Measurements from ENCODE around the gene SLC35G4. TPM values are rescaled to one million over a fixed set of nuclear protein-coding genes. Genes with fewer than 3 reads are reported as not detected.

Gene SLC35G4
- polyA plus RNA-seq, 1 donor (not counting 4 experiments of a cell fraction or from before 2014, with no cell fraction given) = not detected

- Histone ChIP-seq H4K20me1 (ENCODE audit: control insufficient read depth, extremely low read depth, insufficient read depth, low read length) (no peaks in the 10 kb centered on the region), H3K4me1 (ENCODE audit: control insufficient read depth, extremely low read depth, insufficient read depth, low read length) (peaks cover 30% of the 10 kb centered on the region), H3K9ac (ENCODE audit: control insufficient read depth, extremely low read depth, insufficient read depth, low read length) (no peak overlapping the region), H3K9me3 (ENCODE audit: control insufficient read depth, low read depth, low read length) (no peaks in the 10 kb centered on the region), H3K4me3 (ENCODE audit: control insufficient read depth in 2 of 3, extremely low read depth in 1 of 3, insufficient read depth in 2 of 3, low read depth in 1 of 3, low read length in 3 of 3) (peak overlapping the region in 1 of 3 experiments; percentile 11), H3K79me2 (ENCODE audit: control insufficient read depth, insufficient read depth, low read length) (no peaks in the 10 kb centered on the region), H3K27me3 (ENCODE audit: control insufficient read depth, extremely low read depth, insufficient read depth, low read length) (no peaks in the 10 kb centered on the region), H3K27ac (ENCODE audit: control insufficient read depth, insufficient read depth, low read length) (no peak overlapping the region), H3K4me2 (ENCODE audit: control insufficient read depth, extremely low read depth, insufficient read depth, low read depth, low read length) (peak overlapping the region; percentile 68), H3K36me3 (ENCODE audit: control insufficient read depth in 2 of 2, extremely low read depth in 1 of 2, insufficient read depth in 2 of 2, low read length in 2 of 2) (no peaks in the 10 kb centered on the region), H2AFZ (ENCODE audit: control insufficient read depth, low read length) (peak overlapping the region; percentile 8), H3K9me1 (ENCODE audit: control insufficient read depth, extremely low read depth, insufficient read depth, low read length) (no peaks in the 10 kb centered on the region)
- dilution Hi-C loops (cut with MboI; ENCODE audit: extremely low pct_ligation_motif_present, low sequenced_read_pairs) = no loop called here
- no peak for TF ChIP-seq EZH2 (IDR thresholded peaks at IDR 0.05; ENCODE audit: low read length)
- TF ChIP-seq, protein P1, sequence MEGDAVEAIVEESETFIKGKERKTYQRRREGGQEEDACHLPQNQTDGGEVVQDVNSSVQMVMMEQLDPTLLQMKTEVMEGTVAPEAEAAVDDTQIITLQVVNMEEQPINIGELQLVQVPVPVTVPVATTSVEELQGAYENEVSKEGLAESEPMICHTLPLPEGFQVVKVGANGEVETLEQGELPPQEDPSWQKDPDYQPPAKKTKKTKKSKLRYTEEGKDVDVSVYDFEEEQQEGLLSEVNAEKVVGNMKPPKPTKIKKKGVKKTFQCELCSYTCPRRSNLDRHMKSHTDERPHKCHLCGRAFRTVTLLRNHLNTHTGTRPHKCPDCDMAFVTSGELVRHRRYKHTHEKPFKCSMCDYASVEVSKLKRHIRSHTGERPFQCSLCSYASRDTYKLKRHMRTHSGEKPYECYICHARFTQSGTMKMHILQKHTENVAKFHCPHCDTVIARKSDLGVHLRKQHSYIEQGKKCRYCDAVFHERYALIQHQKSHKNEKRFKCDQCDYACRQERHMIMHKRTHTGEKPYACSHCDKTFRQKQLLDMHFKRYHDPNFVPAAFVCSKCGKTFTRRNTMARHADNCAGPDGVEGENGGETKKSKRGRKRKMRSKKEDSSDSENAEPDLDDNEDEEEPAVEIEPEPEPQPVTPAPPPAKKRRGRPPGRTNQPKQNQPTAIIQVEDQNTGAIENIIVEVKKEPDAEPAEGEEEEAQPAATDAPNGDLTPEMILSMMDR (optimal IDR thresholded peaks at IDR 0.05 in 1 of 3, IDR thresholded peaks at IDR 0.05 in 1 of 3, conservative IDR thresholded peaks at IDR 0.05 in 1 of 3; ENCODE audit: extremely low read depth in 1 of 3, insufficient read depth in 2 of 3, low read length in 3 of 3) = no peak
- FAIRE-seq (no peak), DNase-seq (ENCODE audit: low read depth, low spot score) (no peak)
Observed at GRCh38 chr18:11655606-11655932, 46.2 kb downstream of the SLC35G4 start.

DNA sequence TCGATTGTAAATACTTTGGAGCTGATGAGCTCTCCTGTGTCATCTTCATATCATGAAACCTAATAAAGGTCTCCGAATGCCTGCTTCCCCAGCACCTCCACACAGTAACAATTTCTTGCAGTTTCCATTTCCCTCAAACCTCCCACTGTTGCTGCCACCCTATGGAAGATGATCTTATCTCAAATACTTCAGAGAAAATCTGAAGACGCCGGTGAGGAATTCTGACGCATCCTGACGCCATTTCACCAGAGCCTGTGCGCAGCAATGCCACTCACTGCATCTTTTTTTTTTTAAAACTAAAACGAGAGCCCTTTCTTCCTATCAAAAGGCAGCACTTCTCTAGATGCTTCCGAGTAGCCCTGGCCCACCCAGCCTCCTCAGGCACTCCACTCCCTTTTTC is 47.8 kb downstream of the SLC35G4 start:
- H3K27me3 ChIP-seq (ENCODE audit: control insufficient read depth, extremely low read depth, insufficient read depth, low read length) = no peaks in the 10 kb centered on the region
- H3K4me3 ChIP-seq (ENCODE audit: control insufficient read depth in 2 of 3, extremely low read depth in 1 of 3, insufficient read depth in 2 of 3, low read depth in 1 of 3, low read length in 3 of 3) = no peak overlapping the region
- H4K20me1 ChIP-seq (ENCODE audit: control insufficient read depth, extremely low read depth, insufficient read depth, low read length) = no peaks in the 10 kb centered on the region
- H3K9me1 ChIP-seq (ENCODE audit: control insufficient read depth, extremely low read depth, insufficient read depth, low read length) = no peaks in the 10 kb centered on the region
- peaks cover 30% of the 10 kb centered on the region for H3K4me1 ChIP-seq (ENCODE audit: control insufficient read depth, extremely low read depth, insufficient read depth, low read length)
- no peak for TF ChIP-seq EZH2 (IDR thresholded peaks at IDR 0.05; ENCODE audit: low read length)
- TF ChIP-seq, protein P1 (optimal IDR thresholded peaks at IDR 0.05 in 1 of 3, IDR thresholded peaks at IDR 0.05 in 1 of 3, conservative IDR thresholded peaks at IDR 0.05 in 1 of 3; ENCODE audit: extremely low read depth in 1 of 3, insufficient read depth in 2 of 3, low read length in 3 of 3) = no peak
- no peaks in the 10 kb centered on the region for H3K79me2 ChIP-seq (ENCODE audit: control insufficient read depth, insufficient read depth, low read length)
- H2AFZ ChIP-seq (ENCODE audit: control insufficient read depth, low read length) = no peak overlapping the region
- no peaks in the 10 kb centered on the region for H3K9me3 ChIP-seq (ENCODE audit: control insufficient read depth, low read depth, low read length)
- dilution Hi-C loops (cut with MboI; ENCODE audit: extremely low pct_ligation_motif_present, low sequenced_read_pairs) = no loop called here
- H3K4me2 ChIP-seq (ENCODE audit: control insufficient read depth, extremely low read depth, insufficient read depth, low read depth, low read length) = no peak overlapping the region
- no peaks in the 10 kb centered on the region for H3K36me3 ChIP-seq (ENCODE audit: control insufficient read depth in 2 of 2, extremely low read depth in 1 of 2, insufficient read depth in 2 of 2, low read length in 2 of 2)
- no peak overlapping the region for H3K27ac ChIP-seq (ENCODE audit: control insufficient read depth, insufficient read depth, low read length)
- FAIRE-seq (no peak), DNase-seq (ENCODE audit: low read depth, low spot score) (no peak)
- no peak overlapping the region for H3K9ac ChIP-seq (ENCODE audit: control insufficient read depth, extremely low read depth, insufficient read depth, low read length)

All from keratinocyte (primary cell).